IMR-90 (cell line): Measurements from ENCODE around the gene CD6. TPM values are rescaled to one million over a fixed set of nuclear protein-coding genes. Genes with fewer than 3 reads are reported as not detected.

Experiments used
- ATAC-seq: fragments of 200-7000 bp; cut with Tn5 transposase; 2 replicates; pipeline ENCODE4 v1.9.1; 2020; ENCODE audit warnings: low read depth, mild to moderate bottlenecking, moderate library complexity
- BruUV-seq: library from RNA; stranded (reverse); fragments of 400-500 nt; replicated peaks from 2 replicates; lab custom pipeline; 2021; lab: Mats Ljungman, UMichigan
- CTCF ChIA-PET: fragments of 300-600 bp; formaldehyde crosslinking; extraction: SDS; loops from one replicate; lab custom pipeline; 2021; ENCODE audit warnings: antibody characterized with exemption; lab: Yijun Ruan, JAX
- POLR2A ChIA-PET: fragments of 300-600 bp; sonication (Branson Sonifier 250); formaldehyde crosslinking; loops from one replicate; lab custom pipeline; 2022; ENCODE audit warnings: antibody characterized with exemption; ENCODE audit not compliant: unreplicated experiment; lab: Charles Lee
- DNase-seq: peaks from one replicate; pipeline ENCODE4 v3.0.0; 2013
- H2AFZ ChIP-seq: replicated peaks from 2 replicates; pipeline ENCODE3; 2013; ENCODE audit warnings: low read length, mild to moderate bottlenecking; ENCODE audit not compliant: poor library complexity
- H2AK5ac ChIP-seq: 2 replicates; pipeline ENCODE4 v1.6.1; 2013; ENCODE audit warnings: low read depth, low read length, inconsistent platforms
- H2AK9ac ChIP-seq: replicated peaks from 2 replicates; pipeline ENCODE3; 2013; ENCODE audit warnings: mild to moderate bottlenecking, low read depth, low read length, moderate library complexity; ENCODE audit not compliant: poor library complexity
- H2BK120ac ChIP-seq: 2 replicates; pipeline ENCODE4 v1.6.1; 2013; ENCODE audit warnings: low read depth, low read length, inconsistent platforms
- H2BK15ac ChIP-seq: 3 replicates; pipeline ENCODE4 v1.6.1; 2013; ENCODE audit warnings: low read depth, low read length, inconsistent platforms
- H2BK20ac ChIP-seq: 2 replicates; pipeline ENCODE4 v1.6.1; 2013; ENCODE audit warnings: low read depth, mild to moderate bottlenecking, inconsistent platforms, low read length, moderate library complexity
- H2BK5ac ChIP-seq: 2 replicates; pipeline ENCODE4 v1.6.1; 2013; ENCODE audit warnings: mild to moderate bottlenecking, low read depth, low read length, inconsistent platforms; ENCODE audit not compliant: poor library complexity, severe bottlenecking
- H3K14ac ChIP-seq: replicated peaks from 2 replicates; pipeline ENCODE4 v1.6.1; 2013; ENCODE audit warnings: low read depth, low read length, inconsistent platforms
- H3K18ac ChIP-seq: 2 replicates; pipeline ENCODE4 v1.6.1; 2013; ENCODE audit warnings: low read depth, low read length, control low read depth
- H3K23ac ChIP-seq: 2 replicates; pipeline ENCODE4 v1.6.1; 2013; ENCODE audit warnings: low read depth, low read length, inconsistent platforms
- H3K27ac ChIP-seq: 2 replicates; pipeline ENCODE4 v1.5.1; 2013; ENCODE audit warnings: mild to moderate bottlenecking, control low read depth, low read length; ENCODE audit not compliant: insufficient read depth
- H3K27me3 ChIP-seq: 2 replicates; pipeline ENCODE4 v1.6.1; 2013; ENCODE audit warnings: low read length; ENCODE audit not compliant: control insufficient read depth, insufficient read depth
- H3K36me3 ChIP-seq: 2 replicates; pipeline ENCODE4 v1.6.1; 2013; ENCODE audit warnings: low read length, mixed read lengths; ENCODE audit not compliant: control insufficient read depth, insufficient read depth
- H3K4ac ChIP-seq: 2 replicates; pipeline ENCODE4 v1.6.1; 2013; ENCODE audit warnings: low read depth, low read length, inconsistent platforms
- H3K4me1 ChIP-seq: 2 replicates; pipeline ENCODE4 v1.6.1; 2013; ENCODE audit warnings: low read length, mixed read lengths; ENCODE audit not compliant: control insufficient read depth, insufficient read depth
- H3K4me2 ChIP-seq: 2 replicates; pipeline ENCODE4 v1.6.1; 2013; ENCODE audit warnings: low read depth, mild to moderate bottlenecking, control low read depth, low read length, moderate library complexity
- H3K4me3 ChIP-seq: 2 replicates; pipeline ENCODE4 v1.5.1; 2013; ENCODE audit warnings: low read depth, mild to moderate bottlenecking, control low read depth, low read length, moderate library complexity; ENCODE audit not compliant: insufficient read depth
- H3K56ac ChIP-seq: 2 replicates; pipeline ENCODE4 v1.6.1; 2013; ENCODE audit warnings: low read length, inconsistent platforms; ENCODE audit not compliant: insufficient read depth; ENCODE audit errors: extremely low read depth
- H3K79me1 ChIP-seq, 2 experiments: 2 replicates each; pipeline ENCODE4 v1.6.1; 2013; ENCODE audit warnings: low read length in 2 of 2, inconsistent platforms in 1 of 2, low read depth in 1 of 2
- H3K9ac ChIP-seq: 2 replicates; pipeline ENCODE4 v1.6.1; 2013; ENCODE audit warnings: low read depth, low read length, control low read depth
- H3K9me1 ChIP-seq: 2 replicates; pipeline ENCODE4 v1.6.1; 2013; ENCODE audit warnings: low read length, inconsistent platforms; ENCODE audit not compliant: insufficient read depth
- H3K9me3 ChIP-seq: 2 replicates; pipeline ENCODE4 v1.6.1; 2013; ENCODE audit warnings: low read length; ENCODE audit not compliant: control insufficient read depth, insufficient read depth
- H4K20me1 ChIP-seq: 2 replicates; pipeline ENCODE4 v1.6.1; 2013; ENCODE audit warnings: low read length, inconsistent platforms; ENCODE audit not compliant: insufficient read depth
- H4K5ac ChIP-seq: 2 replicates; pipeline ENCODE4 v1.6.1; 2013; ENCODE audit warnings: mild to moderate bottlenecking, low read depth, low read length, control low read depth
- H4K8ac ChIP-seq, 2 experiments: 2 replicates each; pipeline ENCODE4 v1.6.1; 2013; ENCODE audit warnings: low read depth in 2 of 2, low read length in 2 of 2, control low read depth in 1 of 2, inconsistent platforms in 1 of 2
- H4K91ac ChIP-seq: 2 replicates; pipeline ENCODE4 v1.6.1; 2013; ENCODE audit warnings: low read depth, low read length, inconsistent platforms; ENCODE audit not compliant: insufficient read depth
- MAZ ChIP-seq: IDR thresholded peaks from 2 replicates; pipeline ENCODE4 v1.6.1; 2012; ENCODE audit warnings: low read depth, mild to moderate bottlenecking, low read length, improper control_type of control experiment, moderate library complexity, borderline replicate concordance
- RFX5 ChIP-seq: IDR thresholded peaks from 2 replicates; pipeline ENCODE4 v1.8.0; 2012; ENCODE audit warnings: low read depth, mild to moderate bottlenecking, low read length, moderate library complexity
- SMC3 ChIP-seq: fragments of 150-350 bp; IDR thresholded peaks from 2 replicates; pipeline ENCODE4 v1.6.1; 2016; ENCODE audit warnings: low read depth, mild to moderate bottlenecking, antibody characterized with exemption, low read length, moderate library complexity
- WGBS, 2 experiments: methylation state at CpG; one replicate each; pipeline versions ENCODE4 v1.1.5 to v1.1.7; 2013; ENCODE audit warnings: missing lambda C conversion rate in 2 of 2; ENCODE audit not compliant: insufficient read length in 1 of 2; ENCODE audit errors: extremely low coverage in 2 of 2; 5-methylcytosine and 5-hydroxymethylcytosine counted together
- dilution Hi-C: fragments of 300-500 bp; cut with HindIII; formaldehyde crosslinking; loops from one replicate; pipeline ENCODE4 v1.14.3; 2018; ENCODE audit warnings: low sequenced_read_pairs; ENCODE audit not compliant: unreplicated experiment
- in situ Hi-C: fragments of 300-500 bp; cut with MboI; formaldehyde crosslinking; loops from 3 replicates; pipeline ENCODE4 v1.14.3; 2019; ENCODE audit warnings: low sequenced_read_pairs, inconsistent platforms, mixed read lengths
- intact Hi-C: fragments of 100-400 bp; cut with micrococcal nuclease; formaldehyde crosslinking; loops from 2 replicates; pipeline ENCODE4 v1.10.0; 2022
- polyA plus RNA-seq, 3 experiments: library from polyadenylated mRNA; depleted of rRNA; stranded (reverse); fragments of >200 nt; gene quantifications; 2 replicates each; pipeline ENCODE4 v1.2.3, GENCODE V29; 2012; ENCODE audit warnings: low replicate concordance in 1 of 3
- total RNA-seq: library from RNA; depleted of rRNA; stranded (reverse); fragments of >200 nt; gene quantifications from 2 replicates; pipeline ENCODE4 v1.2.3, GENCODE V29; 2012
- TF ChIP-seq, protein P1 (sequence below): fragments of 150-350 bp; IDR thresholded peaks from 2 replicates; pipeline ENCODE4 v1.6.1; 2016; ENCODE audit warnings: low read depth, mild to moderate bottlenecking, low read length, moderate library complexity, borderline replicate concordance
- TF ChIP-seq, protein P2 (sequence below): fragments of 150-350 bp; IDR thresholded peaks from 2 replicates; pipeline ENCODE4 v1.6.1; 2017; ENCODE audit warnings: mild to moderate bottlenecking, antibody characterized with exemption, low read length, low read depth

CD6 gene
- total and polyA plus RNA-seq, 2 of the 4 experiments (the other 2 are of a cell fraction): not detected

DNA sequence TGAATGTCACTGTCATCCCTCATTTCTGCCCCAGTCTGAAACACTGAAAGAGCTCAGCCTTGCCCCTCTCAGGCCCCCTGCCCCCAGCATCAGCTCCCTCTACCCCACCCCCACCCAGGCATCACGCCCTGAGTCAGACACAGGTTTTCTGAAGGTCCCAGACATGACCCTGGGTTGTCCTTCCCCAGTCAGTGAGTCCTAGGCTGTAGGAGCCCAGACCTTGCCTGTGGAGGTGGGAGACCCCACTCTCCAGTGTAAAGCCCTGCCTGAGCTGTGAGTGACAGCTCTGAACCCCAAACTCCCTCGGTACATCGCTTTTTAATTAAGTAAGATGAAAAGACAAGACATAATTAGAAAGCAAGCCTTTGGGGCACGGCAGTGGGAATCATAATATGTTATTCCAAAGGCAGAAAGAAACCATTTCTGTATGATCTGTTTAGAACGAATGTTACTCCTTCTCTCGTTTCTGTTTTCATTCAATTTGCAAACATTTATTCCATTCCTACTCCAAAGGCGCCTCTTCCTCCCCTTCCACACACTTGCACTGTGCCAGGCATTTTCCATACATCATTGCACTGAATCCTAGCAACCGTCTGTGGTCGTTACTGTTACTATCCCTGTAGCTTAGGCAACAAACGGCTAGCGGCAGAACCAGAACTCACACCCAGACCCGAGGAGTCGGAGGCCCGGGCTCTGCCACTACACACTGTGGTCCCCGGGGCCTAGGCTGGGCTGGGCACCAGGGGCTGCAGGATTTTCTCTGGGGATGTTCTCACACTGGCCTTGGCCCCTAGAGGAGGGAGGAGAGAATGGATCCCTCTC, 63.4 kb downstream of the CD6 start:
- Histone ChIP-seq H2AK5ac (no peak overlapping the region), H2AK9ac (no peak overlapping the region), H2BK5ac (no peak overlapping the region), H3K18ac (no peak overlapping the region), H3K4me3 (no peak overlapping the region), H3K4me1 (no peaks in the 10 kb centered on the region), H3K9ac (no peak overlapping the region), H4K20me1 (no peaks in the 10 kb centered on the region), H3K23ac (no peak overlapping the region), H2BK20ac (no peak overlapping the region), H3K14ac (no peak overlapping the region), H3K56ac (no peak overlapping the region), H3K9me3 (no peaks in the 10 kb centered on the region), H4K91ac (no peak overlapping the region), H3K36me3 (no peaks in the 10 kb centered on the region), H2BK120ac (no peak overlapping the region), H4K8ac (no peak overlapping the region), H2AFZ (no peak overlapping the region), H4K5ac (no peak overlapping the region), H3K4ac (no peak overlapping the region), H3K27ac (no peak overlapping the region), H2BK15ac (no peak overlapping the region), H3K9me1 (no peaks in the 10 kb centered on the region), H3K79me1 (no peaks in the 10 kb centered on the region), H3K27me3 (peaks cover 27% of the 10 kb centered on the region), H3K4me2 (no peak overlapping the region)
- CTCF ChIA-PET: no interaction called here
- DNase-seq: no peak
- dilution Hi-C loops: no loop called here
- intact Hi-C loops: no loop called here
- TF ChIP-seq MAZ: no peak
- no peak for TF ChIP-seq SMC3
- TF ChIP-seq, protein P1, sequence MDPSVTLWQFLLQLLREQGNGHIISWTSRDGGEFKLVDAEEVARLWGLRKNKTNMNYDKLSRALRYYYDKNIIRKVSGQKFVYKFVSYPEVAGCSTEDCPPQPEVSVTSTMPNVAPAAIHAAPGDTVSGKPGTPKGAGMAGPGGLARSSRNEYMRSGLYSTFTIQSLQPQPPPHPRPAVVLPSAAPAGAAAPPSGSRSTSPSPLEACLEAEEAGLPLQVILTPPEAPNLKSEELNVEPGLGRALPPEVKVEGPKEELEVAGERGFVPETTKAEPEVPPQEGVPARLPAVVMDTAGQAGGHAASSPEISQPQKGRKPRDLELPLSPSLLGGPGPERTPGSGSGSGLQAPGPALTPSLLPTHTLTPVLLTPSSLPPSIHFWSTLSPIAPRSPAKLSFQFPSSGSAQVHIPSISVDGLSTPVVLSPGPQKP: no peak
- no peak for TF ChIP-seq RFX5
- TF ChIP-seq, protein P2, sequence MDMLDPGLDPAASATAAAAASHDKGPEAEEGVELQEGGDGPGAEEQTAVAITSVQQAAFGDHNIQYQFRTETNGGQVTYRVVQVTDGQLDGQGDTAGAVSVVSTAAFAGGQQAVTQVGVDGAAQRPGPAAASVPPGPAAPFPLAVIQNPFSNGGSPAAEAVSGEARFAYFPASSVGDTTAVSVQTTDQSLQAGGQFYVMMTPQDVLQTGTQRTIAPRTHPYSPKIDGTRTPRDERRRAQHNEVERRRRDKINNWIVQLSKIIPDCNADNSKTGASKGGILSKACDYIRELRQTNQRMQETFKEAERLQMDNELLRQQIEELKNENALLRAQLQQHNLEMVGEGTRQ: no peak
- POLR2A ChIA-PET: no interaction called here
- in situ Hi-C loops: no loop called here
- no TSS peak for BruUV-seq
- ATAC-seq: no peak
- WGBS, 2 experiments: 47% methylated on average over 5 of the region's 15 CpGs; no CpG with 5 or more reads in 1 of the 2 experiments
